ACHN (cell line): Measurements from ENCODE around the gene TNPO2.
"Not testable (repeated sequence)": the region's sequence is repeated elsewhere in the genome, so short reads cannot be mapped to it uniquely, and the experiment has no call there.

Source experiments
- DNase-seq: peaks from one replicate; pipeline ENCODE4 v3.0.0-alpha.2; 2015
- in situ Hi-C: cut with HindIII; loops from 2 replicates; pipeline ENCODE4 v1.10.0; 2017; ENCODE audit warnings: low sequenced_read_pairs, low pct_ligation_motif_present, low pct_unique_long_range_greater_than_20kb

TNPO2 gene

DNA sequence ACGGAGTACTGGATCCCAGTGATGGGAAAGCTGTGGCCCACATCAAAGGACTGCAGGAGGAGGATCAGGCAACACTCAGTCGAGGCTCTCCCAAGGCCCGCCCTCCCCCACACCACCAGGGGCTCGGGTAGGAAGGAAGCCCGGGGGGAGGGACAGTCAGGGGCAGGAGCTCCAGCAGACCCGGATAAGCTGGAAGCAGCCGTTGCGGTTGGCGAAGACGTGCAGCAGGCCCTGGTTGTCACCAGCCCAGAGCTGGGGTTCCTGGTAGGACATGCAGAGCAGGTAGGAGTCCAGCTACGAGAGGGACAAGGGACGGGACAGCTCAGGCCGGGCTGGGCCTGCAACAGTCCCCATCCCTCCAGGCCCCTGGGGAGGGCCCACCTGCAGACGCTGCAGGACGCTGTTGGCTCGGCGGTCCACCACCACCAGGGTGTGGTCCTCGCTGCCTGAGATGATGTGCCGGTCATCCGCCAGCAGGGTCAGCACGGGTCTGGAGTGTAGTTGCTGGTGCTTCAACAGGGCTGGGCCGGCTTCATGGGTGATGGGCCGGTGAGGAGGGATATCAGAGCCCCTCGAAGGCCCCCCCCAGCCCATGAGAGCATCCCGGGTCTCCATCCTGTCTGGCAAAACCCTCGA is 34.0 kb downstream of the TNPO2 start:
- no peak for DNase-seq
- in situ Hi-C loops = no loop called here

DNA sequence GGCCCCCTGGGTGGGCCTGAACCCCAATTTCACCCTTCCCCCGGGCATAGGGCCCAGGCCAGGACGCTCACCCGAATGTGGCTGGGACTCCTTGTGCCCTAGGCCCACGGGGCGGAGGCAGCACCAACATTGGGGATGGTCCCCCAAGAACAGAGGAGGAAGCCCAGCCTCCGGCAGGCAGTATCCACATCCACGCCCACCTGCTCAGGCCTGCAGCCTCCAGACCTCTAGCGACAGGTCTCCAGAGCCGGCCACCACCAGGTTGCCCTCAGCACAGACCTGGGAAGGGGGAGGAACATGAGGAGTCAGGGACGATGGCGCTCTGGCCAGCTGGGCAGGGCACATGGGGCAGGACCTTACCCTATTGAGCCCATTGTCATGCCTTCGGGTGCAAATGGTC is 34.7 kb downstream of the TNPO2 start:
- in situ Hi-C loops = no loop called here
- no peak for DNase-seq

DNA sequence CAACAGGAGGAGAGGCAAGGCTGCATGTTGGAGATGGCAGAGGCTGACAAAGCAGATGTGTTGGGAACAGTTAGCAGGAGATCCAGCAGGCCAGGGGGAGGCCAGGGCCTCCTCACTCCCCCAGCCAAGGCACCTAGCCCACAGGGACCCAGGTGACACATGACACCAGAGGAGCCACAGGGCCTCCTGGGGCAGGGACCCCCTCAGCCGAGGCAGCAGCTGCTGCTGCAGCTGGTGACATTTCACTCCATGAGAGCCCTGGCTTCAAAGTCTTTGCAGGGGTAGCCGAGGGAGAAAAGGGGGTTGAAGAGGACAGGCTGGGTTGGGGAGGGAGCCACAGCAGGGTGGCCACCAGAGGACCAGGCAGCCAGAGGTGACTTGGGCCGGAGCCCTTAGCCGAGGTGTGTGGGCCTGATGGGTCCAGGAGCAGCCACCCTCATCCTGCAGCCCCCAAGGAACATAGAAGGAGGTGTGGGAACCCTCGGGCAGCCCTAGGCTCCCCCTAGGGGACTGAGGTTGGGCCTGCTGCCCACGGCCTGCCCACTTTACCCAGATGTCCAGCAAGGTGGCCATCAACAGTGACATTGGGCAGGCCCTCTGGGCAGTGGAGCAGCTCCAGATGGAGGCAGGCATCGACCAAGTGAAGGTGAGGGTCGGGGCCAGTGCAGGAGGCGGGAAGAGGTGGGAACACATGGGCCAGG is 36.1 kb downstream of the TNPO2 start, which contains the start of gene GNG14:
Gene GNG14, plus strand, starts transcription at position 503 of the 701 bp plus-strand sequence. Its CDS starts 51 bp downstream, at position 554.
- in situ Hi-C loops = no loop called here
- no peak for DNase-seq

GRCh38 chr19:12685831-12686230 is 37.9 kb downstream of the TNPO2 start:
- in situ Hi-C loops = no loop called here
- DNase-seq = no peak

DNA sequence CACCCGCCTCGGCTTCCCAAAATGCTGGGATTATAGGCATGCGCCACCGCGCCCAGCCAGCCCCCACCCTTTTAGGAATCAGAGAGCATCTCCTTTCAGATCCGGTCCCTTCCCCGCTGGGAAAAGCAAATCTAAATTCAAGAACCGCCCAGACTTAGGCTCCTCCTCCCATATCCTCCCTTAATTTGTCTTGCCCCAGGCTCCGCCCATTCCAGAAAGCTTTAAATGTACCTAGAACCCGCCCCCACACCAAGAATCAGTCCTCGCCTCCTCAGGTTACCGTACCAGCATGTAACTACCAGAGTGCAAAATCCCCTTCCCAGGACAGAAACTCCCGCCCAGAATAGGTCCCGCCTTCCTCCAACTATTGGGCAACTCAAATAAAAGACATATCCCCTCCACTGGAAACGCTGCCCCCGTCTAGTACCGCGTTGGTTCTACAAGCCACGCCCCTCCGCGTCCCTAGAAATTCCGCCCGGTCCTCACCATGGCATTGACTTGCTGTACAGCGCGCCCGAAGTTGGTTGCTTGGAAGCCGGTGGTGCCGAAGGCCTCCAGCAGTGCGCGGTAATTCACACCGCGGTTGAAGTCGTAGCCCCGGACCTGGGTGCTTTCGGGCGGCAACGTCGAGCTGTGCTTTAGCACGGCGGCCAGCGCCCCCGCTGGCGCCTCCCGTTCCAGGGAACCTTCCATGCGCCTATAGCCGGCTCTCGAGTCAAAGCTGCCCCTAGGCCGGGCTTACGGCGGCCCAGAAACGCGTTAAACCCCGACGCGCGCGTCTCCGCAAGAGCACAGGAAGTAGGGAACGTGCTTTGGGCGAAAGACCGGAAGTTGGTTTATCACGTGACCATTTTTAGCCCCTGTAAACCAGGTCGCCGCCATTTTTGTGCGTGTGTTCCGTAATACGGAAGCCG is 42.4 kb downstream of the TNPO2 start, which contains the start of gene DHPS:
Gene DHPS, minus strand, starts transcription at position 807 of the 914 bp plus-strand sequence. Its CDS starts 114 bp downstream, at position 693.
- in situ Hi-C loops = no loop called here

GRCh38 chr19:12680034-12680433 is 43.7 kb downstream of the TNPO2 start:
- in situ Hi-C loops = no loop called here
- no peak for DNase-seq

More for the DNA sequence above, 42.4 kb downstream of the TNPO2 start, which contains the start of gene DHPS:
- DNase-seq = peak; percentile 94

GRCh38 chr19:12678039-12678438 is 45.7 kb downstream of the TNPO2 start:
- in situ Hi-C loops, DNase-seq: not testable (repeated sequence)

DNA sequence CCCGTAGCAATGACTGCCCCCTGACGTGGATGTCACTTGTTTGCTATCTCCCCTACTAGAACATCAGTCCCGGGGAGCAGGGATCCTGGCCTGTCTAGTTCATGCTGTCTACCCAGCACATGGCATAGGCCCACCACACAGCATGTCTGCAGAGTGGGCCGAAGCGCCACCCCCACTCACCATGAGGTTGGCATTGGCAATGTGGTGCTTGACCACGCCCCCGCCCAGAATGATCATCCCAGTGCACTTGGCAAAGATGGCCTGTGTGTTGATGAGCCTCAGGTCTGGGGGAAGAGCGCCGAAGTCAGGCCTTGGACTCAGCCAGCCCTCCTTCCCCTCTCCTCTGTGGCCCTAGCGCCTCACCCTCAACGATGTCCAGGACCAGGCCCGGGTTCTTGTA is 46.8 kb downstream of the TNPO2 start:
- in situ Hi-C loops = no loop called here
- DNase-seq = no peak

GRCh38 chr19:12676384-12676792 is 47.3 kb downstream of the TNPO2 start:
- DNase-seq = peak; percentile 79
- in situ Hi-C loops = no loop called here

- in situ Hi-C loops = no loop called here
- DNase-seq = no peak
Measured at GRCh38 chr19:12675940-12676339, 47.8 kb downstream of the TNPO2 start.

DNA sequence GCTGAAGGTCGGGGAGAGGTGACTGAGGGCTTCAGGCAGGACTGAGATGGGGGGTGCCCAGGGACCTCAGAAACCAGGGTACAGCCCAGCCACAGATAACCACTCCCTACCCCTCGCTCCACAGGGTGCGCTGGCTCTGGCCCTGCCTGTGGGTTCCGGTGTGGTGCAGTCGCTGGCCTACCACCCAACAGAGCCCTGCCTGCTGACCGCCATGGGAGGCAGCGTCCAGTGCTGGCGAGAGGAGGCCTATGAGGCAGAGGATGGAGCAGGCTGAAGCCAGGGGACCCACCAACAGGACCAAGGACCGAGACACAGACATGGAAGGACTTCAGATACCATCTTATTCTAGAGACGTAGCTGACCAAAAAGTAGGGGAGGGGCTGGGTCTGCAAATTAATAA is 48.3 kb downstream of the TNPO2 start:
- no peak for DNase-seq
- in situ Hi-C loops = no loop called here

GRCh38 chr19:12672744-12673143 is 51.0 kb downstream of the TNPO2 start:
- DNase-seq = no peak
- in situ Hi-C loops = no loop called here

GRCh38 chr19:12670159-12670928 is 53.4 kb downstream of the TNPO2 start:
- in situ Hi-C loops = no loop called here
- DNase-seq = no peak

- DNase-seq = peak; percentile 78
- in situ Hi-C loops = no loop called here
Measured at GRCh38 chr19:12669270-12670158, 54.2 kb downstream of the TNPO2 start.

DNA sequence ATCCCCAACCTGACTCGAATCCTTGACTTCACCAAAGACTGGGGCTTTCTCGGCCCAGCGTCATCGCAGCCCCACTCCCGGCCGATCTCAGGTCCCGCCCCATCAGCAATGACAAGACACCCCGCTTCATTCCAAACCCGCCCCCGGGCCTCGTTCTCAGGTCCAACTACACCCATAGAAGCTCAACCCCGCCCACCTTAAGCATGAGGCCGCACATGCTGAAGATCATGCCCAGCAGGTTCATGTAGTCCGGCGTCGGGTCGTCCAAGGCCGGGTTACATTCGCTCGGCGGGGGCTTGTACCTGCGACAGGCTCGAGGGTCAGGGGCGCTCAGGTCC is 54.8 kb downstream of the TNPO2 start:
- in situ Hi-C loops = no loop called here
- DNase-seq = peak; percentile 52

DNA sequence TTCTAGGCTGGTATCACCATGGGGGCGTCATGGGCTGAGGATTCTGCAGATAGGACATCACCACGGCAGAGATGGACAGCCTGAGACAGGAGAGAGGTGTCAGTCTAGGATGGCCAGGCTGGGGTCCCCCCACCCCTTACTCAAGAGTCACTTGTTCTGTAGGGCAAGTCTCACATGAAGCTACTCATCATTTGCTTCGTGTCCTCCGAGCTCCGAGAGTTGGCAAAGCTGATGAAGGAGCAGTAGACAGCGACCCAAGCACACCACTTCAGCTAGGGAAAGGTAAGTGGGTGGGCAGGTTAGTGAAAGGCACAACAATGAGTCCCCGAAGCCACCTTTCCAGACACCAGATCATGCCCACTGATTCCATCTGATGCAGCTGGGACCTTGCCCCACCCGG is 55.4 kb downstream of the TNPO2 start:
- in situ Hi-C loops = no loop called here
- no peak for DNase-seq

DNA sequence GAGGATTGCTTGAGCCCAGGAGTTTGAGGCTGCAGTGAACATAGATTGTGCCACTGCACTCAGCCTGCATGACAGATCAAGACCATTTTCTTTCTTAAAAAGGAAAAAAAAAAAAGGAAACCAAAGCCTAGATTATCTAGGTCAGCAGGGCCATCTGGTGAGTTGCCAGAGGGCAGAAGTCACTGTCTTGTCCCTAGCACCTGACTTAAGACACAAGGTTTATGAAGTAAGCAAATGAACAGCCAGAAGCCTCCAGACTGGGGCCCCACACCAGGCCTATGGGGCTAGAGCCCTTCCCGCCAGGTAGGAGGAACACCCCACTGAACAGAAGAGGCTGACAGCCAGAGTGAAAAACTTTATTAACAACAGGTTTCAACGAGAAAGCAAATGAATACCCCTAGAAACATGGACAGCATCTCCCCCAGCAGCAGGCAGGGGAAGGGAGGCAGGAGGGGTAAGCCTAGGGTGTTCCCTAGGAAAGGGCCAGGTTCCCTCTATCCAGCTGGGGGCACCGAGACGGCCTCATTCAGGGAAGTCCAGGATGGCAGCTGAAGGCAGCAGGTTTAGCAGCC is 55.9 kb downstream of the TNPO2 start:
- in situ Hi-C loops = no loop called here
- DNase-seq = no peak
